ENCODE measurements around the gene TWNK. TPM values are rescaled to one million over a fixed set of nuclear protein-coding genes. Genes with fewer than 3 reads are reported as not detected.

Gene TWNK
- total RNA-seq, 1 experiment from 2014 or later, result 28.2 TPM

- ChIA-PET POLR2A (interaction anchor here (1.8 to 3.4 kb wide), 2 partner anchors 10 to 16 kb away, joined by 5 to 14 read pairs; no protein-coding TSS in a partner anchor), CTCF (interaction anchor here (0.6 to 13.4 kb wide), 26 partner anchors 11 to 361 kb away, joined by 3 to 277 read pairs (median 5); partner anchors contain the start of genes MRPL43, PDZD7, SEMA4G and SFXN3)
- H3K27ac Mint-ChIP-seq, result peak overlapping the region; percentile 95
- H3K9me3 Mint-ChIP-seq, result no peaks in the 10 kb centered on the region
- peaks cover 32% of the 10 kb centered on the region for H3K4me1 Mint-ChIP-seq
- ATAC-seq (peak; percentile 17), DNase-seq (ENCODE audit: low spot score) (peak; percentile 66)
- no peaks in the 10 kb centered on the region for H3K27me3 Mint-ChIP-seq (ENCODE audit: low read depth)
- peak overlapping the region; percentile 83 for H3K4me3 Mint-ChIP-seq
- peaks cover 14% of the 10 kb centered on the region for H3K36me3 Mint-ChIP-seq
- TF ChIP-seq PRRX2 (CRISPR knock-in tag; IDR thresholded peaks at IDR 0.05), result no peak
- TF ChIP-seq ZNF281 (CRISPR knock-in tag; IDR thresholded peaks at IDR 0.05), result 0 out of 2 replicates have a peak, but pooled peaks have one; percentile 15
- TF ChIP-seq ETV6 (CRISPR knock-in tag; IDR thresholded peaks at IDR 0.05), result no peak
- TF ChIP-seq ZNF232 (CRISPR knock-in tag; IDR thresholded peaks at IDR 0.05), result no peak
- TF ChIP-seq GABPB1 (CRISPR knock-in tag; IDR thresholded peaks at IDR 0.05), result no peak
- no peak for TF ChIP-seq ATF3 (CRISPR knock-in tag; conservative IDR thresholded peaks at IDR 0.05)
- TF ChIP-seq GTF2I (CRISPR knock-in tag; conservative IDR thresholded peaks at IDR 0.05), result no peak
- TF ChIP-seq USF2 (CRISPR knock-in tag; IDR thresholded peaks at IDR 0.05), result peak; percentile 63
- TF ChIP-seq NFE2L1 (CRISPR knock-in tag; IDR thresholded peaks at IDR 0.05), result no peak
- no peak for TF ChIP-seq ELF4 (CRISPR knock-in tag; IDR thresholded peaks at IDR 0.05; ENCODE audit: low read depth)
- no peak for TF ChIP-seq ZNF317 (CRISPR knock-in tag; IDR thresholded peaks at IDR 0.05; ENCODE audit: borderline replicate concordance, low read depth)
- no peak for TF ChIP-seq ZBTB21 (CRISPR knock-in tag; IDR thresholded peaks at IDR 0.05; ENCODE audit: borderline replicate concordance)
- TF ChIP-seq MXD4 (CRISPR knock-in tag; IDR thresholded peaks at IDR 0.05; ENCODE audit: borderline replicate concordance), result no peak
- no peak for TF ChIP-seq ZMAT4 (CRISPR knock-in tag; IDR thresholded peaks at IDR 0.05)
- TF ChIP-seq CDX4 (CRISPR knock-in tag; IDR thresholded peaks at IDR 0.05; ENCODE audit: borderline replicate concordance), result no peak
- TF ChIP-seq ZNF263 (CRISPR knock-in tag; IDR thresholded peaks at IDR 0.05; ENCODE audit: low read depth), result no peak
- TF ChIP-seq JAZF1 (CRISPR knock-in tag; IDR thresholded peaks at IDR 0.05), result no peak
- TF ChIP-seq CREB1 (CRISPR knock-in tag; IDR thresholded peaks at IDR 0.05), result no peak
- peak; percentile 4; the same call in 1 of the 2 replicates for TF ChIP-seq USF1 (CRISPR knock-in tag; IDR thresholded peaks at IDR 0.05)
- TF ChIP-seq E2F4 (CRISPR knock-in tag; IDR thresholded peaks at IDR 0.05; ENCODE audit: borderline replicate concordance, low read depth), result no peak
- TF ChIP-seq ZNF671 (CRISPR knock-in tag; IDR thresholded peaks at IDR 0.05), result no peak
- 0 out of 2 replicates have a peak, but pooled peaks have one; percentile 29 for TF ChIP-seq FOXP4 (CRISPR knock-in tag; IDR thresholded peaks at IDR 0.05)
- 0 out of 2 replicates have a peak, but pooled peaks have one; percentile 24 for TF ChIP-seq PRDM15 (CRISPR knock-in tag; IDR thresholded peaks at IDR 0.05)
Measured at GRCh38 chr10:100998183-100998990, 11.0 kb downstream of the TWNK start.
